Mesenchymal stem cell (in vitro differentiated cells and primary cell): ENCODE results near the gene TPST2.

ENCODE experiments used
- DNase-seq: peaks from one replicate; pipeline ENCODE4 v3.0.0-alpha.2; 2013
- H2AFZ ChIP-seq: one replicate; pipeline ENCODE4 v1.6.1; 2013; ENCODE audit warnings: low read depth, mild to moderate bottlenecking, control low read depth, inconsistent platforms, low read length, moderate library complexity
- H2AK5ac ChIP-seq: 2 replicates; pipeline ENCODE4 v1.6.1; 2013; ENCODE audit warnings: low read length, moderate library complexity, mild to moderate bottlenecking, inconsistent platforms; ENCODE audit not compliant: severe bottlenecking
- H2BK120ac ChIP-seq: one replicate; pipeline ENCODE4 v1.6.1; 2013; ENCODE audit warnings: low read depth, mild to moderate bottlenecking, inconsistent platforms, low read length, moderate library complexity
- H2BK12ac ChIP-seq, 2 experiments: one replicate each; pipeline ENCODE4 v1.6.1; 2013; ENCODE audit warnings: inconsistent platforms in 2 of 2, low read length in 2 of 2, mild to moderate bottlenecking in 2 of 2, moderate library complexity in 2 of 2, control low read depth in 1 of 2
- H2BK15ac ChIP-seq: one replicate; pipeline ENCODE4 v1.6.1; 2013; ENCODE audit warnings: mild to moderate bottlenecking, low read depth, inconsistent platforms; ENCODE audit not compliant: poor library complexity, severe bottlenecking
- H2BK5ac ChIP-seq: 2 replicates; pipeline ENCODE4 v1.6.1; 2013; ENCODE audit warnings: low read depth, mild to moderate bottlenecking, low read length, control low read depth, inconsistent platforms; ENCODE audit not compliant: poor library complexity, severe bottlenecking
- H3K14ac ChIP-seq, 2 experiments: one replicate each; pipeline ENCODE4 v1.6.1; 2013; ENCODE audit warnings: inconsistent platforms in 2 of 2, low read length in 2 of 2, control low read depth in 1 of 2, mild to moderate bottlenecking in 1 of 2, moderate library complexity in 1 of 2
- H3K18ac ChIP-seq, 2 experiments: one replicate each; pipeline ENCODE4 v1.6.1; 2013; ENCODE audit warnings: inconsistent platforms in 2 of 2, low read length in 2 of 2, control low read depth in 1 of 2, low read depth in 1 of 2, mild to moderate bottlenecking in 1 of 2
- H3K23ac ChIP-seq, 2 experiments: one replicate each; pipeline ENCODE4 v1.6.1; 2013; ENCODE audit warnings: inconsistent platforms in 2 of 2, low read length in 2 of 2, mild to moderate bottlenecking in 2 of 2, moderate library complexity in 2 of 2, control low read depth in 1 of 2
- H3K27ac ChIP-seq: 2 replicates; pipeline ENCODE4 v1.5.1; 2013; ENCODE audit warnings: mild to moderate bottlenecking, moderate library complexity, low read length, control low read depth, inconsistent platforms; ENCODE audit not compliant: poor library complexity, severe bottlenecking
- H3K27me3 ChIP-seq, 2 experiments: 2 replicates each; pipeline versions ENCODE4 v1.6.1 to v1.7.0; 2013; ENCODE audit warnings: low read length in 2 of 2, mild to moderate bottlenecking in 2 of 2, moderate library complexity in 2 of 2, control low read depth in 1 of 2, inconsistent platforms in 1 of 2; ENCODE audit not compliant: control insufficient read depth in 1 of 2, insufficient read depth in 1 of 2
- H3K36me3 ChIP-seq, 2 experiments: 2 replicates each; pipeline versions ENCODE4 v1.6.1 to v1.7.0; 2013; ENCODE audit warnings: low read length in 2 of 2, control low read depth in 1 of 2, inconsistent platforms in 1 of 2, low read depth in 1 of 2, mild to moderate bottlenecking in 1 of 2; ENCODE audit not compliant: insufficient read depth in 2 of 2, control insufficient read depth in 1 of 2
- H3K4ac ChIP-seq, 2 experiments: one replicate each; pipeline ENCODE4 v1.6.1; 2013; ENCODE audit warnings: inconsistent platforms in 2 of 2, low read length in 2 of 2, mild to moderate bottlenecking in 2 of 2, moderate library complexity in 2 of 2, control low read depth in 1 of 2, low read depth in 1 of 2
- H3K4me1 ChIP-seq: 2 replicates; pipeline ENCODE4 v1.6.1; 2013; ENCODE audit warnings: low read depth, low read length, control low read depth; ENCODE audit not compliant: control insufficient read depth, insufficient read depth
- H3K4me2 ChIP-seq: 2 replicates; pipeline ENCODE4 v1.6.1; 2013; ENCODE audit warnings: low read length, mild to moderate bottlenecking, inconsistent platforms; ENCODE audit not compliant: poor library complexity, severe bottlenecking
- H3K4me3 ChIP-seq, 2 experiments: 2 replicates each; pipeline versions ENCODE4 v1.5.1 to v1.7.0; 2013; ENCODE audit warnings: low read length in 2 of 2, mild to moderate bottlenecking in 2 of 2, control low read depth in 1 of 2, low read depth in 1 of 2; ENCODE audit not compliant: insufficient read depth in 1 of 2
- H3K79me1 ChIP-seq: replicated peaks from 2 replicates; pipeline ENCODE4 v1.6.1; 2013; ENCODE audit warnings: mild to moderate bottlenecking, control low read depth, low read length, inconsistent platforms; ENCODE audit not compliant: poor library complexity, severe bottlenecking
- H3K9ac ChIP-seq: 2 replicates; pipeline ENCODE4 v1.7.0; 2013; ENCODE audit warnings: mild to moderate bottlenecking, low read length, moderate library complexity
- H3K9me3 ChIP-seq: 2 replicates; pipeline ENCODE4 v1.7.0; 2013; ENCODE audit warnings: mild to moderate bottlenecking, low read length; ENCODE audit not compliant: control insufficient read depth
- H4K8ac ChIP-seq: one replicate; pipeline ENCODE4 v1.6.1; 2013; ENCODE audit warnings: inconsistent platforms, mild to moderate bottlenecking, low read length, moderate library complexity
- H4K91ac ChIP-seq: one replicate; pipeline ENCODE4 v1.6.1; 2013; ENCODE audit warnings: mild to moderate bottlenecking, low read length, inconsistent platforms
- WGBS: methylation state at CpG from one replicate; pipeline ENCODE4 v1.1.7; 2013; ENCODE audit warnings: mixed read lengths; 5-methylcytosine and 5-hydroxymethylcytosine counted together

Gene TPST2

DNA sequence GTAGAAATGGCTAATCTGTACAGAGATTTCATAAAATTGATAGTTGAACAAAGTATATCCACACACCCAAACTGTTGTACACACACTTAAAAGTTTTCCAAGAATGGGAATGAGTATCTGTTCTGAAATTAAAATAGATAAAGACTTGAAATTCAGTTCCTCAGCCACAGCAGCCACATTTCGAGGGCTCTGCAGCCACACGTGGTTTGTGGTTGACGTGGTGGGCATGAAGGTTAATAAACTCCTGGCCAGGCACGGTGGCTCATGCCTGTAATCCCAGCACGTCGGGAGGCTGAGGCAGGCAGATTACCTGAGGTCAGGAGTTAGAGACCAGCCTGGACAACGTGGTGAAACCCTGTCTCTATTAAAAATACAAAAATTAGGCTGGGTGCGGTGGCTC lies 24.0 kb downstream of the TPST2 start:
- H3K27ac ChIP-seq, result no peak overlapping the region
- no peaks in the 10 kb centered on the region for H3K9me3 ChIP-seq
- no peak overlapping the region for H3K18ac ChIP-seq
- WGBS, result 91% methylated on average over 8 of the region's 8 CpGs
- H4K8ac ChIP-seq, result no peak overlapping the region
- H2BK120ac ChIP-seq, result no peak overlapping the region
- H3K79me1 ChIP-seq, result peaks cover 54% of the 10 kb centered on the region
- no peak overlapping the region for H2BK5ac ChIP-seq
- no peak overlapping the region for H3K4me3 ChIP-seq
- no peak for DNase-seq
- no peak overlapping the region for H3K9ac ChIP-seq
- H3K4me2 ChIP-seq, result no peak overlapping the region
- H2BK12ac ChIP-seq, result no peak overlapping the region
- H2AK5ac ChIP-seq, result no peak overlapping the region
- H3K4me1 ChIP-seq, result peaks cover 10% of the 10 kb centered on the region
- no peak overlapping the region for H3K23ac ChIP-seq
- H3K14ac ChIP-seq, result no peak overlapping the region
- no peak overlapping the region for H3K4ac ChIP-seq
- H3K27me3 ChIP-seq, result no peaks in the 10 kb centered on the region
- H2AFZ ChIP-seq, result no peak overlapping the region
- peaks cover 0 to 12% of the 10 kb centered on the region in 2 experiments for H3K36me3 ChIP-seq
- H4K91ac ChIP-seq, result no peak overlapping the region
- H2BK15ac ChIP-seq, result no peak overlapping the region

DNA sequence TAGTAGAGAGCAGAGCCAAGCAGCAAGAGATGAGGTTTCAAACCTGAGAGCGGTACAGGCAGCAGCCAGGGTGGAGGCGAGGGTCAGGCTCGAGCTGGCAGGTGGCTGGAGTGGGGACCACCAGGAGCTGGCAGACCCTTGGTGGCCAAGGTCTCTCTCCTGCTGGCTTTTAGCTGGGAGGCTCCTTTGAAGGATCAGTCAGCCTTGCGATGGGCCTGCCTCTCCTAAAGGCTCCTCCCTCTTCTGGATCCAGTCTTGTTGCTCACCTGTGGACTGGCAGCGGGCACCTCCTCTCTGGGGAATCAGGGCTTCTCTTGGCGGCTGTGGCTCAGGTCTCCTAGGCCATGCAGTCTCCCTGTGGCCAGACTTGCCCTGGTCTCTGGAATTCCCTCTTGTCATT lies 24.8 kb downstream of the TPST2 start:
- no peak overlapping the region for H3K18ac ChIP-seq
- H3K36me3 ChIP-seq, result peaks cover 0 to 12% of the 10 kb centered on the region in 2 experiments

DNA sequence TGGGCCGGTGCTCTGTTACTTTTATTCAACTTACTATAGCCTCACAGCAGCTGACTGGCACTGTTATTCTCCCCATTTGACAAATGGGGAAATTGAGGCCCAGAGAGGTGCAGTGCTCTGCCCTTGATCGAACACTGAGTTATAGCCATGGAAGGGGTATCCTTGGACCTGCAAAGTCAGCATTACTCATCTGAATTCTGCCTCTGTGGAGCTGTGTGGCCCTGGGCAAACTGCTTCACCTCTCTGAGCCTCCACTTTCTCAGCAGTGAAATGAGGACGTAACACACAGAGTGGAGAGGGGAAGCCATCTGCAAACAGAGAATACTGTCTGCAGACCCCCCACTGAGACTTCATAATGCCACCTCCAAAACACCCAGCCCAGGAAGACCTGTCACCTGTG lies 25.3 kb downstream of the TPST2 start:
- H2AFZ ChIP-seq, result no peak overlapping the region

More for the DNA sequence above, 24.8 kb downstream of the TPST2 start:
- Histone ChIP-seq H3K27me3 (no peaks in the 10 kb centered on the region), H2AFZ (no peak overlapping the region), H3K4me3 (no peak overlapping the region), H3K9ac (no peak overlapping the region), H3K9me3 (no peaks in the 10 kb centered on the region), H2BK120ac (no peak overlapping the region), H3K79me1 (peaks cover 48% of the 10 kb centered on the region), H3K4ac (no peak overlapping the region), H2BK5ac (no peak overlapping the region), H3K23ac (no peak overlapping the region), H4K8ac (no peak overlapping the region), H3K4me1 (peaks cover 7% of the 10 kb centered on the region), H3K27ac (no peak overlapping the region), H2BK15ac (no peak overlapping the region), H2AK5ac (no peak overlapping the region), H3K4me2 (no peak overlapping the region), H2BK12ac (no peak overlapping the region), H3K14ac (no peak overlapping the region), H4K91ac (no peak overlapping the region)
- no peak for DNase-seq
- WGBS, result 96% methylated on average over 6 of the region's 6 CpGs

DNA sequence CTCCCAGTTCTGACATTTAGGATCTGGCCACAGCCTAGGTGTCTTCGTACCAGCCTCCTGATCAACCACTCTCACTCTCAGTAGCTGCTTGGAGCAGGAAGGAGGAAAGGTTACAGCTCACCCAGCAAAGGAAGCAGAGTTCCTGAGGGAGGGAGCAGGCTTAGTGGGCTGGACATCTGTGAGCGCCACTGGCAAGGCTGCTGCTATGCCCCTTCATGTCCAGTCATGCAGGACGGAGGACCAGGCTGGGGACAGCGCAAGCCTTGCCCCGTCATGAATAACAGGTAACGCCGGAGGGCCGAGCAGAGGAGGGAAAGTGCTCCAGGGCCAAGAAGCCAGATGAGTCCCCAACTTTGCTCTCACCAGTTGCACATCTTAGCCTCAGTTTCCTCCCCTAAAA lies 25.8 kb downstream of the TPST2 start:
- no peak overlapping the region for H2BK12ac ChIP-seq
- no peak overlapping the region for H3K23ac ChIP-seq
- peaks cover 0 to 12% of the 10 kb centered on the region in 2 experiments for H3K36me3 ChIP-seq
- H2BK15ac ChIP-seq, result no peak overlapping the region
- H3K4me2 ChIP-seq, result no peak overlapping the region
- no peaks in the 10 kb centered on the region for H3K9me3 ChIP-seq
- no peak overlapping the region for H3K4ac ChIP-seq
- peaks cover 47% of the 10 kb centered on the region for H3K79me1 ChIP-seq
- no peak overlapping the region for H2BK120ac ChIP-seq
- no peak overlapping the region for H2AK5ac ChIP-seq
- no peak overlapping the region for H3K18ac ChIP-seq
- H3K27me3 ChIP-seq, result no peaks in the 10 kb centered on the region
- H3K4me1 ChIP-seq, result peaks cover 5% of the 10 kb centered on the region
- H4K91ac ChIP-seq, result no peak overlapping the region
- 100% methylated on average over 7 of the region's 8 CpGs for WGBS
- no peak overlapping the region for H2BK5ac ChIP-seq
- DNase-seq, result no peak
- H4K8ac ChIP-seq, result no peak overlapping the region
- no peak overlapping the region for H2AFZ ChIP-seq
- H3K14ac ChIP-seq, result no peak overlapping the region
- no peak overlapping the region for H3K4me3 ChIP-seq
- H3K9ac ChIP-seq, result no peak overlapping the region
- no peak overlapping the region for H3K27ac ChIP-seq

More for the DNA sequence above, 25.3 kb downstream of the TPST2 start:
- Histone ChIP-seq H3K4ac (no peak overlapping the region), H3K9me3 (no peaks in the 10 kb centered on the region), H2BK120ac (no peak overlapping the region), H3K79me1 (peaks cover 50% of the 10 kb centered on the region), H3K14ac (no peak overlapping the region), H3K4me2 (no peak overlapping the region), H2BK12ac (no peak overlapping the region), H3K4me3 (no peak overlapping the region), H3K18ac (no peak overlapping the region), H3K36me3 (peaks cover 0 to 12% of the 10 kb centered on the region in 2 experiments), H2BK5ac (no peak overlapping the region), H3K4me1 (peaks cover 5% of the 10 kb centered on the region), H2BK15ac (no peak overlapping the region), H3K27me3 (no peaks in the 10 kb centered on the region), H3K9ac (no peak overlapping the region), H3K27ac (no peak overlapping the region), H3K23ac (no peak overlapping the region), H4K8ac (no peak overlapping the region), H4K91ac (no peak overlapping the region), H2AK5ac (no peak overlapping the region)
- 94% methylated on average over 3 of the region's 3 CpGs for WGBS
- DNase-seq, result no peak
